Colonic mucosa (tissue), 4 donors: Measurements from ENCODE around the gene OR10G8. TPM values are rescaled to one million over a fixed set of nuclear protein-coding genes. Genes with fewer than 3 reads are reported as not detected.

Experiments used
- DNase-seq: peaks from one replicate; pipeline ENCODE4 v3.0.0-alpha.2; 2020
- H3K27ac ChIP-seq: fragments of 200-600 bp; one replicate; pipeline ENCODE4 v1.8.0; 2021
- H3K27me3 ChIP-seq: fragments of 200-600 bp; one replicate; pipeline ENCODE4 v1.8.0; 2021
- H3K36me3 ChIP-seq: fragments of 200-600 bp; one replicate; pipeline ENCODE4 v1.8.0; 2021
- H3K4me1 ChIP-seq: fragments of 200-600 bp; one replicate; pipeline ENCODE4 v1.8.0; 2021; ENCODE audit warnings: mild to moderate bottlenecking
- H3K4me3 ChIP-seq: fragments of 200-600 bp; one replicate; pipeline ENCODE4 v1.8.0; 2021
- H3K9ac ChIP-seq, 2 donors: one replicate each; pipeline ENCODE4 v1.7.0; 2013; ENCODE audit warnings: control low read depth in 2 of 2, low read depth in 2 of 2, low read length in 2 of 2
- H3K9me3 ChIP-seq: fragments of 200-600 bp; one replicate; pipeline ENCODE4 v1.8.0; 2021
- intact Hi-C: fragments of 100-400 bp; cut with DNase I; formaldehyde crosslinking; loops from one replicate; pipeline ENCODE4 v1.14.1; 2022
- total RNA-seq, 2 donors: library from RNA; stranded (reverse); fragmentation: NEBNext Ultra II Directional in 1 of 2; extraction: Animal tissue kit (Norgen Biotek cat#: 25700) in 1 of 2; gene quantifications; one replicate each; pipeline ENCODE4 v1.2.1, GENCODE V29; 2021
- TF ChIP-seq, protein P1 (sequence below): fragments of 200-600 bp; IDR thresholded peaks from one replicate; pipeline ENCODE4 v1.8.0; 2022; ENCODE audit warnings: antibody characterized with exemption, mild to moderate bottlenecking
- donor health status: healthy.
- donor health status: DM: no; HTN: no; CAD: no.
- donor health status: DM: no; HTN: no; CAD: no.

The OR10G8 gene
- total RNA-seq, 2 donors from 2014 or later, result 0.32 TPM; not detected in 1

DNA sequence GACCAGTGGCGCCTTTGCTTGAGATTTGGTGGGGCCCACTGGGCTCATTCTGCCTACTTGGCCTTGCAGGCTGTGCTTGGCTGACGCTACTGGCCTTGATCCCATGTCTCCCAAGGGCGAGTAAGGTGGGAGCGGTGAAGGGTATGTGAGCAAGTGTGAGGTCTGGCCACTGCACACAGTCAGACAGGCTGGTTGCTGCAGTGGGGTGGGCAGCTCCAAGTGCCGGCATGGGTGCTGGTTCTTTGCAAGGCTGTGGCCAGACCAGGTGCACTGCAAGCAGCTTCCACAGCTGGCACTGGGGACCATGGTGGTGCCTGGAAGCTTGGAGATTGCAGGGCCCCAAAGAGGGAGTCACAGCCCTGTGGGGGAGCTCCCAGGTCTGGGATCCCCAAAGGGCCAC, 48.0 kb downstream of the OR10G8 start:
- Histone ChIP-seq H3K4me1 (peaks cover 3% of the 10 kb centered on the region), H3K9ac (no peak overlapping the region), H3K27me3 (no peaks in the 10 kb centered on the region), H3K36me3 (no peaks in the 10 kb centered on the region), H3K27ac (no peak overlapping the region), H3K9me3 (no peaks in the 10 kb centered on the region), H3K4me3 (no peak overlapping the region)
- intact Hi-C loops, result loop anchor here (10.0 kb wide), 1 partner anchor 520 kb away; no protein-coding TSS in a partner anchor
- DNase-seq, result no peak
- TF ChIP-seq, protein P1, sequence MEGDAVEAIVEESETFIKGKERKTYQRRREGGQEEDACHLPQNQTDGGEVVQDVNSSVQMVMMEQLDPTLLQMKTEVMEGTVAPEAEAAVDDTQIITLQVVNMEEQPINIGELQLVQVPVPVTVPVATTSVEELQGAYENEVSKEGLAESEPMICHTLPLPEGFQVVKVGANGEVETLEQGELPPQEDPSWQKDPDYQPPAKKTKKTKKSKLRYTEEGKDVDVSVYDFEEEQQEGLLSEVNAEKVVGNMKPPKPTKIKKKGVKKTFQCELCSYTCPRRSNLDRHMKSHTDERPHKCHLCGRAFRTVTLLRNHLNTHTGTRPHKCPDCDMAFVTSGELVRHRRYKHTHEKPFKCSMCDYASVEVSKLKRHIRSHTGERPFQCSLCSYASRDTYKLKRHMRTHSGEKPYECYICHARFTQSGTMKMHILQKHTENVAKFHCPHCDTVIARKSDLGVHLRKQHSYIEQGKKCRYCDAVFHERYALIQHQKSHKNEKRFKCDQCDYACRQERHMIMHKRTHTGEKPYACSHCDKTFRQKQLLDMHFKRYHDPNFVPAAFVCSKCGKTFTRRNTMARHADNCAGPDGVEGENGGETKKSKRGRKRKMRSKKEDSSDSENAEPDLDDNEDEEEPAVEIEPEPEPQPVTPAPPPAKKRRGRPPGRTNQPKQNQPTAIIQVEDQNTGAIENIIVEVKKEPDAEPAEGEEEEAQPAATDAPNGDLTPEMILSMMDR, result no peak

DNA sequence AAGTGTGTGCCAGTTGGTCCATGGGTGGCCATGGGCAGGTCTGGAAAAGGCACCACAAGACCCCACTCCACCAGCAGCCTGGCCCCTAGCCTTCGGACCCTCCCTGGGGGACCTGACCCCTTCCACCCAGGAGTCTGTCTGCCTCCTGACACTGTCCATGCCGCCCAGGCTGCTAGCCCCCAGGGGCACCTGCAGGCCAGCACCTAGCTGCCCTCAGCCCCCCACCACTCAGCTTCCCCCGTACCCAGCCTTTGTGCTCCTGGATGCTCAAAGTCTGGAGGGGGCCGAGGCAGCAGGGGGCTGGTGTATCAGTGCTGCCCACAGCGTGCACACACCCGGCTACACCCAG, 48.9 kb downstream of the OR10G8 start:
- H3K4me3 ChIP-seq, result peak overlapping the region; percentile 46
- no peaks in the 10 kb centered on the region for H3K36me3 ChIP-seq
- DNase-seq, result no peak
- no peak overlapping the region for H3K27ac ChIP-seq
- no peaks in the 10 kb centered on the region for H3K4me1 ChIP-seq
- H3K27me3 ChIP-seq, result no peaks in the 10 kb centered on the region
- H3K9ac ChIP-seq, result peak overlapping the region in 1 of 2 donors; percentile 62
- intact Hi-C loops, result loop anchor here (10.0 kb wide), 1 partner anchor 519 kb away; no protein-coding TSS in a partner anchor
- H3K9me3 ChIP-seq, result no peaks in the 10 kb centered on the region
- TF ChIP-seq, protein P1, result no peak

DNA sequence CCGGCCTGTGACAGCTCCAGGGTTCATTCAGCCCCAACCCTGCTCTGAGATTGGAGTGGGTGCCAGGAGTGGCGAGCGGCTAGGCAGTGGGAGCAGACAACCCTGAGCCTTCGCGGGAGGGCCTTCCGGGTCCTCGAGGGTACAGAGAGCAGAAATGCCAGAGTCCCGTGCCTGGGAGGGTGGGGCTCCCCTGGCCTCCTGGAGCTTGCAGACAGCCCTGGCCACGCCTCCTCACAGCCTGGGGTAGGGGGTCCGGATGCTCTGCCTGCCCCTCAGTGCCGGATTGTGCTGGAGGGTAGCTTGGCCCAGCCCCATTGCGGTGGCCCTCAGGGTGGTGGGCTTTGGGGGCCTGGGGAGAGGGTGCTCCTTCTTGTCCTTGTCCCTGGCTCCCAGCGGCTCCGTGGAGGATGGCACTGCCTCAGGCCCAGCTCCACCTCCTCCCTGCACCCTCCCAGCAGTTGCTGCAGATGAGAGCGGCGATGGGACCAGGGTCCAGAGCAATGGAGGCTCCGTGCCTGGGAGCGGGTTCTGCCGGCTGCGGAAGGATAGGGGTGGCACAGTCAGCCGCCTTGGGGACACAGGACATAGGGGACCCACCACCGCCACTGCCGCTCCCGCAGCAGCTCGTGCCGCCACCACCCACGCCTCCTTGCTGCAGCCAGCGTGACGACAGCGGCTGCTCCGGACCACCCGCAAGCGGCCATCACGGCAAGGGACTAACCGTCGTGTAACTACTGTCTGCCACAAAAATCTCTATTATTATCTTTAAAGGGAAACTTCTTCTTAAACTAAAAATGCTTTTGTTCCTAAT, 49.4 kb downstream of the OR10G8 start:
- Histone ChIP-seq H3K27me3 (no peaks in the 10 kb centered on the region), H3K36me3 (no peaks in the 10 kb centered on the region), H3K4me1 (no peaks in the 10 kb centered on the region), H3K9me3 (no peaks in the 10 kb centered on the region), H3K27ac (no peak overlapping the region), H3K4me3 (peak overlapping the region; percentile 46), H3K9ac (peak overlapping the region; percentile 35 to 62)
- intact Hi-C loops, result loop anchor here (10.0 kb wide), 1 partner anchor 519 kb away; no protein-coding TSS in a partner anchor
- DNase-seq, result peak; percentile 58
- TF ChIP-seq, protein P1, result no peak

DNA sequence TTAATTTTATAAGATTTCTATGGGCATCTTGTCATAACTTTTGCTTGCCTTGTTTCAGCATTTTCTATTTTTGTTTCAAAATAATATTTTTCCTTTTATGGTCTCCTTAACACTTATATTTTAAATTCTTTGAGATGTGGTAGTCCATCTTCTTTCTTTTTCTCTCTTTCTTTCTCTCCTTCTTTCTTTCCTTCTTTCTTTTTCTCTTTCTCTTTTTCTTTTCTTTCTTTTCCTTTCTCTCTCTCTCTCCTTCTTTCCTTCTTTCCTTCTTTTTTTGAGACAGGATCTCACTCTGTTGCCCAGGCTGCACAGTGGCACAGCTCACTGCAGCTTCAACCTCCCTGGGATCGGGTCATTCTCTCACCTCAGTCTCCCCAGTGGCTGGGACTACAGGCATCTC, 50.7 kb downstream of the OR10G8 start:
- Histone ChIP-seq H3K9me3 (no peaks in the 10 kb centered on the region), H3K27ac (no peak overlapping the region), H3K36me3 (no peaks in the 10 kb centered on the region), H3K4me3 (no peak overlapping the region), H3K27me3 (no peaks in the 10 kb centered on the region), H3K9ac (no peak overlapping the region), H3K4me1 (no peaks in the 10 kb centered on the region)
- no peak for DNase-seq
- TF ChIP-seq, protein P1, result no peak
- intact Hi-C loops, result loop anchor here (10.0 kb wide), 1 partner anchor 518 kb away; no protein-coding TSS in a partner anchor

DNA sequence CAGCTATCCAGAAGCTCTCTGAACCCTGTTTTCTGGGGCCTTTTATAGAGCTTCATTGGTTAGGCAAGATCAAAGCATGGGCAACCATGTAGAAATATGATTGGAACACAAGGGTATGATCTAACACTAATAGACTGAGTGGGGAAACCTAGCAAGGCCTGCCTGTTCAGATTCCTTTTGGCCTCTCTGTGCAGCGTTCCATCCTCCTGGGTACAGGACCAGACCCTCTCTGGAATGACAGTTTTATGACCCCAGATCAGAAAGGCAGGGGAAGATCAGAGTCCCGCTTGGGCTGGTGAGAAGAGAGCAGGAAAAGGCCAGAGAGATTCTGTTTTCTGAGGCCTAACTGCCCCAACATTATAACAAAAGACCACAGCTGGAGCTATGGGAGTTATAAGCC, 52.0 kb downstream of the OR10G8 start:
- intact Hi-C loops, result loop anchor here (10.0 kb wide), 1 partner anchor 516 kb away; no protein-coding TSS in a partner anchor
- TF ChIP-seq, protein P1, result no peak
- no peak overlapping the region for H3K27ac ChIP-seq

More for the DNA sequence above, 52.0 kb downstream of the OR10G8 start:
- Histone ChIP-seq H3K4me3 (no peak overlapping the region), H3K36me3 (no peaks in the 10 kb centered on the region), H3K9ac (no peak overlapping the region), H3K9me3 (no peaks in the 10 kb centered on the region), H3K27me3 (no peaks in the 10 kb centered on the region), H3K4me1 (no peaks in the 10 kb centered on the region)
- DNase-seq, result no peak
